ENCODE results near the gene KIF24.
"Not testable (repeated sequence)": the region's sequence is repeated elsewhere in the genome, so short reads cannot be mapped to it uniquely, and the experiment has no call there.

KIF24 gene

GRCh38 chr9:34341659-34342295 lies 12.7 kb upstream of the KIF24 start:
- no peaks in the 10 kb centered on the region for H3K4me1 ChIP-seq (ENCODE audit: control insufficient read depth in 1 of 2, insufficient read depth in 1 of 2, low read depth in 1 of 2, low read length in 1 of 2)
- H3K4me3 ChIP-seq (ENCODE audit: low read depth in 1 of 2, low read length in 1 of 2) = no peak overlapping the region
- peaks cover 75% of the 10 kb centered on the region for H3K36me3 ChIP-seq
- H3K27me3 ChIP-seq = no peaks in the 10 kb centered on the region
- no peaks in the 10 kb centered on the region for H3K9me3 ChIP-seq
- TF ChIP-seq CTCF (IDR thresholded peaks at IDR 0.05) = no peak
- no peak overlapping the region for H3K27ac ChIP-seq

GRCh38 chr9:34338665-34339385 lies 9.8 kb upstream of the KIF24 start:
- H3K4me1 ChIP-seq (ENCODE audit: control insufficient read depth in 1 of 2, insufficient read depth in 1 of 2, low read depth in 1 of 2, low read length in 1 of 2) = no peaks in the 10 kb centered on the region
- H3K4me3 ChIP-seq (ENCODE audit: low read depth in 1 of 2, low read length in 1 of 2) = no peak overlapping the region
- no peak overlapping the region for H3K27ac ChIP-seq
- H3K36me3 ChIP-seq = peaks cover 54% of the 10 kb centered on the region
- H3K9me3 ChIP-seq = no peaks in the 10 kb centered on the region
- no peak for TF ChIP-seq CTCF (IDR thresholded peaks at IDR 0.05)
- H3K27me3 ChIP-seq = no peaks in the 10 kb centered on the region

- peaks cover 47% of the 10 kb centered on the region for H3K36me3 ChIP-seq
- not testable (repeated sequence) for H3K4me1 ChIP-seq (ENCODE audit: control insufficient read depth in 1 of 2, insufficient read depth in 1 of 2, low read depth in 1 of 2, low read length in 1 of 2)
Measured at GRCh38 chr9:34338079-34338478, 9.0 kb upstream of the KIF24 start.

GRCh38 chr9:34337403-34337802 lies 8.3 kb upstream of the KIF24 start:
- H3K9me3 ChIP-seq = no peaks in the 10 kb centered on the region
- H3K27ac ChIP-seq = no peak overlapping the region
- H3K4me3 ChIP-seq (ENCODE audit: low read depth in 1 of 2, low read length in 1 of 2) = no peak overlapping the region
- no peaks in the 10 kb centered on the region for H3K4me1 ChIP-seq (ENCODE audit: control insufficient read depth in 1 of 2, insufficient read depth in 1 of 2, low read depth in 1 of 2, low read length in 1 of 2)
- TF ChIP-seq CTCF (IDR thresholded peaks at IDR 0.05) = no peak
- no peaks in the 10 kb centered on the region for H3K27me3 ChIP-seq
- H3K36me3 ChIP-seq = peaks cover 40% of the 10 kb centered on the region

More at GRCh38 chr9:34338079-34338478, 9.0 kb upstream of the KIF24 start:
- not testable (repeated sequence) for H3K9me3 ChIP-seq; H3K27me3 ChIP-seq; H3K4me3 ChIP-seq (ENCODE audit: low read depth in 1 of 2, low read length in 1 of 2); H3K27ac ChIP-seq

GRCh38 chr9:34335376-34335775 lies 6.3 kb upstream of the KIF24 start:
- Histone ChIP-seq H3K27ac (no peak overlapping the region), H3K9me3 (no peaks in the 10 kb centered on the region), H3K36me3 (peaks cover 20% of the 10 kb centered on the region), H3K27me3 (no peaks in the 10 kb centered on the region), H3K4me1 (ENCODE audit: control insufficient read depth in 1 of 2, insufficient read depth in 1 of 2, low read depth in 1 of 2, low read length in 1 of 2) (peaks cover 1 to 3% of the 10 kb centered on the region in 2 experiments), H3K4me3 (ENCODE audit: low read depth in 1 of 2, low read length in 1 of 2) (no peak overlapping the region)
- TF ChIP-seq CTCF (IDR thresholded peaks at IDR 0.05) = no peak

- no peak overlapping the region for H3K27ac ChIP-seq
- H3K36me3 ChIP-seq = peaks cover 15% of the 10 kb centered on the region
- no peaks in the 10 kb centered on the region for H3K9me3 ChIP-seq
- peaks cover 6 to 7% of the 10 kb centered on the region in 2 experiments for H3K4me1 ChIP-seq (ENCODE audit: control insufficient read depth in 1 of 2, insufficient read depth in 1 of 2, low read depth in 1 of 2, low read length in 1 of 2)
- H3K27me3 ChIP-seq = no peaks in the 10 kb centered on the region
- TF ChIP-seq CTCF (IDR thresholded peaks at IDR 0.05) = no peak
- H3K4me3 ChIP-seq (ENCODE audit: low read depth in 1 of 2, low read length in 1 of 2) = no peak overlapping the region
Measured at GRCh38 chr9:34334916-34335315, 5.8 kb upstream of the KIF24 start.

All from neutrophil (primary cell).